HCT116 (cell line): ENCODE data around the gene TSPAN33. TPM values are rescaled to one million over a fixed set of nuclear protein-coding genes. Genes with fewer than 3 reads are reported as not detected.

Source experiments
- ATAC-seq: fragments of 200-7000 bp; cut with Tn5 transposase; 2 replicates; pipeline ENCODE4 v1.9.1; 2020; ENCODE audit warnings: mild to moderate bottlenecking, moderate library complexity
- BruUV-seq: library from RNA; stranded (reverse); fragments of 400-500 nt; replicated peaks from 2 replicates; lab custom pipeline; 2021; lab: Mats Ljungman, UMichigan
- CTCF ChIA-PET: fragments of 300-600 bp; sonication (Branson Sonifier 250); formaldehyde crosslinking; loops from one replicate; lab custom pipeline; 2021; ENCODE audit warnings: antibody characterized with exemption; lab: Charles Lee
- POLR2A ChIA-PET: fragments of 300-600, 350-600 bp; sonication (Branson Sonifier 250); formaldehyde crosslinking; loops from one replicate; lab custom pipeline; 2021; ENCODE audit warnings: antibody characterized with exemption; lab: Charles Lee
- RAD21 ChIA-PET, 2 experiments: fragments of 300-600 bp; sonication (Branson Sonifier 250); formaldehyde crosslinking; loops; one replicate each; lab custom pipeline; 2023; ENCODE audit warnings: low total read pairs in 2 of 2; ENCODE audit not compliant: uncharacterized antibody in 2 of 2, unreplicated experiment in 2 of 2, low non-redundant PET in 1 of 2; lab: Charles Lee
- DNase-seq: peaks from one replicate; pipeline ENCODE4 v3.0.0-alpha.2; 2010; ENCODE audit warnings: low read depth, low spot score
- H2AFZ ChIP-seq: fragments of 200-600 bp; shearing (Covaris generic), sonication (generic); 2 replicates; pipeline ENCODE4 v1.6.1; 2017; ENCODE audit warnings: low read depth, mixed run types, mixed read lengths, antibody characterized with exemption, low read length; ENCODE audit not compliant: poor library complexity, severe bottlenecking
- H3K27ac ChIP-seq: 2 replicates; pipeline ENCODE4 v1.5.1; 2012; ENCODE audit warnings: low read depth, low read length
- H3K27me3 ChIP-seq: fragments of 200-600 bp; sonication (generic); 2 replicates; pipeline ENCODE4 v1.6.1; 2016; ENCODE audit warnings: mixed run types, low read length, mixed read lengths; ENCODE audit not compliant: insufficient read depth
- H3K36me3 ChIP-seq, 2 experiments: fragments of 200-500 bp in 1 of 2; fragments of 200-600 bp in 1 of 2; sonication (Bioruptor generic) in 1 of 2; sonication (generic) in 1 of 2; 2 replicates each; pipeline versions ENCODE4 v1.5.1 to v1.6.1; 2014 to 2016; ENCODE audit warnings: low read length in 2 of 2, inconsistent platforms in 1 of 2, mixed read lengths in 1 of 2, mixed run types in 1 of 2; ENCODE audit not compliant: insufficient read depth in 2 of 2, control insufficient read depth in 1 of 2
- H3K4me1 ChIP-seq, 2 experiments: fragments of 200-600 bp in 1 of 2; sonication (generic) in 1 of 2; 2 replicates each; pipeline versions ENCODE4 v1.5.1 to v1.6.1; 2012 to 2017; ENCODE audit warnings: low read length in 2 of 2, inconsistent platforms in 1 of 2, mild to moderate bottlenecking in 1 of 2, mixed read lengths in 1 of 2, mixed run types in 1 of 2, moderate library complexity in 1 of 2; ENCODE audit not compliant: insufficient read depth in 2 of 2, control insufficient read depth in 1 of 2
- H3K4me2 ChIP-seq: fragments of 200-600 bp; sonication (generic); 2 replicates; pipeline ENCODE4 v1.6.1; 2017; ENCODE audit warnings: mixed run types, low read length, mixed read lengths
- H3K4me3 ChIP-seq, 2 experiments: fragments of 200-600 bp in 1 of 2; sonication (generic) in 1 of 2; replicated peaks in 1 of 2; 2 replicates each; pipeline ENCODE4 v1.5.1; 2011 to 2016; ENCODE audit warnings: low read length in 2 of 2, control low read depth in 1 of 2, low read depth in 1 of 2, mild to moderate bottlenecking in 1 of 2, mixed read lengths in 1 of 2, mixed run types in 1 of 2
- H3K79me2 ChIP-seq: fragments of 200-600 bp; sonication (generic); 2 replicates; pipeline ENCODE4 v1.6.1; 2017; ENCODE audit warnings: mild to moderate bottlenecking, mixed run types, low read length, moderate library complexity, mixed read lengths; ENCODE audit not compliant: insufficient read depth
- H3K9ac ChIP-seq: fragments of 200-600 bp; sonication (generic); 2 replicates; pipeline ENCODE4 v1.6.1; 2016; ENCODE audit warnings: low read length, mixed read lengths
- H3K9me2 ChIP-seq: fragments of 200-600 bp; sonication (generic), shearing (Covaris generic); 2 replicates; pipeline ENCODE4 v1.6.1; 2017; ENCODE audit warnings: mixed run types, mild to moderate bottlenecking, moderate library complexity; ENCODE audit not compliant: insufficient read depth
- H3K9me3 ChIP-seq, 2 experiments: fragments of 200-500 bp in 1 of 2; fragments of 200-600 bp in 1 of 2; sonication (Bioruptor generic) in 1 of 2; sonication (generic) in 1 of 2; 2 replicates each; pipeline ENCODE4 v1.6.1; 2014 to 2017; ENCODE audit warnings: low read length in 2 of 2, mixed read lengths in 2 of 2, inconsistent platforms in 1 of 2, low read depth in 1 of 2, mild to moderate bottlenecking in 1 of 2, mixed run types in 1 of 2, moderate library complexity in 1 of 2; ENCODE audit not compliant: control insufficient read depth in 1 of 2, insufficient read depth in 1 of 2
- H4K20me1 ChIP-seq: fragments of 200-600 bp; sonication (generic), shearing (Covaris generic); 2 replicates; pipeline ENCODE4 v1.6.1; 2017; ENCODE audit warnings: mixed run types, mild to moderate bottlenecking, moderate library complexity; ENCODE audit not compliant: insufficient read depth
- CBX3 ChIP-seq: IDR thresholded peaks from 2 replicates; pipeline ENCODE4 v1.6.1; 2012; ENCODE audit warnings: low read depth
- CTCF ChIP-seq, 3 experiments: fragments of 200-600 bp in 1 of 3; sonication (generic) in 1 of 3; IDR thresholded peaks in 2 of 3; conservative IDR thresholded peaks in 1 of 3; 2 replicates each; pipeline ENCODE4 v1.5.1; 2012 to 2017; ENCODE audit warnings: low read depth in 2 of 3, low read length in 2 of 3, antibody characterized with exemption in 1 of 3, borderline replicate concordance in 1 of 3, control low read depth in 1 of 3, mild to moderate bottlenecking in 1 of 3, mixed read lengths in 1 of 3, mixed run types in 1 of 3, moderate library complexity in 1 of 3; ENCODE audit not compliant: insufficient read depth in 1 of 3
- EGR1 ChIP-seq: IDR thresholded peaks from 2 replicates; pipeline ENCODE4 v1.6.1; 2012; ENCODE audit warnings: low read depth
- ELF1 ChIP-seq: IDR thresholded peaks from 2 replicates; pipeline ENCODE4 v1.6.1; 2012; ENCODE audit warnings: low read depth, borderline replicate concordance
- JUND ChIP-seq: IDR thresholded peaks from 2 replicates; pipeline ENCODE4 v1.6.1; 2012
- MAX ChIP-seq: IDR thresholded peaks from 2 replicates; pipeline ENCODE4 v1.6.1; 2012
- POLR2AphosphoS5 ChIP-seq: IDR thresholded peaks from 2 replicates; pipeline ENCODE4 v1.6.1; 2011; ENCODE audit warnings: mild to moderate bottlenecking, low read depth, low read length, moderate library complexity
- RAD21 ChIP-seq: IDR thresholded peaks from 2 replicates; pipeline ENCODE4 v1.6.1; 2012; ENCODE audit warnings: low read depth, mild to moderate bottlenecking
- SIN3A ChIP-seq: IDR thresholded peaks from 2 replicates; pipeline ENCODE4 v1.6.1; 2012; ENCODE audit warnings: low read depth
- SP1 ChIP-seq: IDR thresholded peaks from 2 replicates; pipeline ENCODE4 v1.6.1; 2012; ENCODE audit warnings: low read depth
- TCF7L2 ChIP-seq: IDR thresholded peaks from 2 replicates; pipeline ENCODE4 v1.7.0; 2011; ENCODE audit warnings: borderline replicate concordance, inconsistent platforms; ENCODE audit not compliant: insufficient read depth, insufficient read length; ENCODE audit errors: extremely low read depth
- YY1 ChIP-seq: IDR thresholded peaks from 2 replicates; pipeline ENCODE4 v1.6.1; 2011; ENCODE audit warnings: low read length, low read depth, moderate library complexity, mild to moderate bottlenecking; ENCODE audit not compliant: insufficient replicate concordance; ENCODE audit errors: extremely low read depth
- ZFX ChIP-seq: fragments of 450-650 bp; IDR thresholded peaks from 2 replicates; pipeline ENCODE4 v1.6.1; 2017
- ZNF274 ChIP-seq: fragments of 200-500 bp; sonication (Bioruptor generic); IDR thresholded peaks from 2 replicates; pipeline ENCODE4 v1.6.1; 2014; ENCODE audit warnings: mild to moderate bottlenecking, low read depth, low read length, inconsistent platforms
- intact Hi-C: fragments of 100-400 bp; cut with micrococcal nuclease; formaldehyde crosslinking; loops from 2 replicates; pipeline ENCODE4 v1.10.0; 2022
- total RNA-seq: library from RNA; stranded (reverse); gene quantifications from one replicate; pipeline ENCODE4 v1.2.1, GENCODE V29; 2021; ENCODE audit not compliant: unreplicated experiment

Gene TSPAN33
- total RNA-seq, 1 experiment from 2014 or later = 22.2 TPM

- no peaks in the 10 kb centered on the region for H3K9me3 ChIP-seq
- H3K27me3 ChIP-seq = no peaks in the 10 kb centered on the region
- ChIA-PET CTCF (no interaction called here), RAD21 (no interaction called here), POLR2A (no interaction called here)
- H3K4me2 ChIP-seq = no peak overlapping the region
- H3K4me1 ChIP-seq = peaks cover 5 to 11% of the 10 kb centered on the region in 2 experiments; a peak in 3 of 4 replicates
- intact Hi-C loops = no loop called here
- H3K9me2 ChIP-seq = no peaks in the 10 kb centered on the region
- H3K9ac ChIP-seq = no peak overlapping the region
- DNase-seq (no peak), ATAC-seq (no peak)
- no peaks in the 10 kb centered on the region for H3K36me3 ChIP-seq
- no peak for TF ChIP-seq MAX
- no peak for TF ChIP-seq CBX3
- no peak for TF ChIP-seq ZNF274
- no peak for TF ChIP-seq SP1
- no peak for TF ChIP-seq TCF7L2
- no peak for TF ChIP-seq ELF1
- no peak for TF ChIP-seq EGR1
- TF ChIP-seq JUND = no peak
- TF ChIP-seq YY1 = no peak
- no peak for TF ChIP-seq SIN3A
- no TSS peak for BruUV-seq
- H3K79me2 ChIP-seq = no peaks in the 10 kb centered on the region
- no peaks in the 10 kb centered on the region for H4K20me1 ChIP-seq
- H2AFZ ChIP-seq = no peak overlapping the region
- no peak overlapping the region for H3K27ac ChIP-seq
- H3K4me3 ChIP-seq = no peak overlapping the region
Observed at GRCh38 chr7:129108581-129108980, 35.9 kb upstream of the TSPAN33 start.

GRCh38 chr7:129110258-129110981, 34.1 kb upstream of the TSPAN33 start:
- peak; percentile 91 for ATAC-seq
- ChIA-PET RAD21 (no interaction called here), CTCF (interaction anchor here (2.0 kb wide), 1 partner anchor 19 kb away, joined by 8 read pairs; no protein-coding TSS in a partner anchor), POLR2A (no interaction called here)
- H3K79me2 ChIP-seq = no peaks in the 10 kb centered on the region
- TF ChIP-seq POLR2AphosphoS5 (no peak), RAD21 (no peak), ZFX (peak; percentile 25; the same call in 1 of the 2 replicates), CTCF (IDR thresholded peaks at IDR 0.05 in 2 of 3, conservative IDR thresholded peaks at IDR 0.05 in 1 of 3; ENCODE audit: borderline replicate concordance in 1 of 3, insufficient read depth in 1 of 3, low read depth in 2 of 3, low read length in 2 of 3) (0 out of 6 replicates have a peak, but pooled peaks of 1 of the 3 experiments have one; percentile 9)
- no peak overlapping the region for H3K9ac ChIP-seq
- H3K4me3 ChIP-seq = no peak overlapping the region
- DNase-seq = no peak
- H3K9me3 ChIP-seq = no peaks in the 10 kb centered on the region
- no peaks in the 10 kb centered on the region for H3K27me3 ChIP-seq
- H3K36me3 ChIP-seq = no peaks in the 10 kb centered on the region
- no peaks in the 10 kb centered on the region for H4K20me1 ChIP-seq
- no TSS peak for BruUV-seq
- peak overlapping the region; percentile 36 for H3K4me2 ChIP-seq
- peak overlapping the region; percentile 4; the same call in 1 of the 2 replicates for H3K27ac ChIP-seq
- intact Hi-C loops = no loop called here
- no peaks in the 10 kb centered on the region for H3K9me2 ChIP-seq
- peak overlapping the region; percentile 86 for H2AFZ ChIP-seq
- peaks cover 5 to 11% of the 10 kb centered on the region in 2 experiments; a peak in 3 of 4 replicates for H3K4me1 ChIP-seq
